ENCODE data around the gene UNC13A. TPM values are rescaled to one million over a fixed set of nuclear protein-coding genes. Genes with fewer than 3 reads are reported as not detected.

The UNC13A gene
- total RNA-seq, 1 experiment from 2014 or later, result 5.8 TPM

- POLR2A ChIA-PET (ENCODE audit: low non-redundant PET), result no interaction called here
- Histone ChIP-seq H3K27ac (ENCODE audit: low read depth, low read length, poor library complexity, severe bottlenecking) (no peak overlapping the region), H3K4me3 (ENCODE audit: low read depth, low read length, poor library complexity, severe bottlenecking) (no peak overlapping the region), H3K27me3 (replicated peaks; ENCODE audit: insufficient read depth, low read depth, low read length, poor library complexity) (no peaks in the 10 kb centered on the region), H3K36me3 (ENCODE audit: insufficient read depth, low read length, poor library complexity, severe bottlenecking) (no peaks in the 10 kb centered on the region), H3K4me1 (ENCODE audit: insufficient read depth, low read length, poor library complexity, severe bottlenecking) (no peaks in the 10 kb centered on the region), H3K9me3 (ENCODE audit: low read depth, low read length, poor library complexity, severe bottlenecking) (no peaks in the 10 kb centered on the region)
- intact Hi-C loops (cut with micrococcal nuclease; ENCODE audit: unreplicated experiment), result no loop called here
- CTCF ChIA-PET, result no interaction called here
- DNase-seq (ENCODE audit: low spot score), result no peak
- BruUV-seq (replicated peaks), result no TSS peak
- no peak for TF ChIP-seq EZH2 (IDR thresholded peaks at IDR 0.05; ENCODE audit: borderline replicate concordance, low read depth, low read length, poor library complexity, severe bottlenecking)
- no peak for TF ChIP-seq CTCF (conservative IDR thresholded peaks at IDR 0.05; ENCODE audit: low read depth, low read length)
Measured at GRCh38 chr19:17632577-17632976, 55.6 kb downstream of the UNC13A start.

- H3K27ac ChIP-seq (ENCODE audit: low read depth, low read length, poor library complexity, severe bottlenecking), result no peak overlapping the region
- intact Hi-C loops (cut with micrococcal nuclease; ENCODE audit: unreplicated experiment), result no loop called here
- no peak for TF ChIP-seq EZH2 (IDR thresholded peaks at IDR 0.05; ENCODE audit: borderline replicate concordance, low read depth, low read length, poor library complexity, severe bottlenecking)
- no peak for TF ChIP-seq CTCF (conservative IDR thresholded peaks at IDR 0.05; ENCODE audit: low read depth, low read length)
- H3K27me3 ChIP-seq (replicated peaks; ENCODE audit: insufficient read depth, low read depth, low read length, poor library complexity), result no peaks in the 10 kb centered on the region
- no peak for DNase-seq (ENCODE audit: low spot score)
- H3K9me3 ChIP-seq (ENCODE audit: low read depth, low read length, poor library complexity, severe bottlenecking), result no peaks in the 10 kb centered on the region
- BruUV-seq (replicated peaks), result no TSS peak
- H3K36me3 ChIP-seq (ENCODE audit: insufficient read depth, low read length, poor library complexity, severe bottlenecking), result no peaks in the 10 kb centered on the region
- ChIA-PET POLR2A (ENCODE audit: low non-redundant PET) (no interaction called here), CTCF (no interaction called here)
- H3K4me3 ChIP-seq (ENCODE audit: low read depth, low read length, poor library complexity, severe bottlenecking), result no peak overlapping the region
- H3K4me1 ChIP-seq (ENCODE audit: insufficient read depth, low read length, poor library complexity, severe bottlenecking), result no peaks in the 10 kb centered on the region
Measured at GRCh38 chr19:17629760-17630159, 58.4 kb downstream of the UNC13A start.

GRCh38 chr19:17627921-17628320, 60.2 kb downstream of the UNC13A start:
- CTCF ChIA-PET, result no interaction called here
- intact Hi-C loops (cut with micrococcal nuclease; ENCODE audit: unreplicated experiment), result no loop called here

More at GRCh38 chr19:17627921-17628320, 60.2 kb downstream of the UNC13A start:
- DNase-seq (ENCODE audit: low spot score), result no peak
- no peak overlapping the region for H3K27ac ChIP-seq (ENCODE audit: low read depth, low read length, poor library complexity, severe bottlenecking)
- no peak for TF ChIP-seq CTCF (conservative IDR thresholded peaks at IDR 0.05; ENCODE audit: low read depth, low read length)
- TF ChIP-seq EZH2 (IDR thresholded peaks at IDR 0.05; ENCODE audit: borderline replicate concordance, low read depth, low read length, poor library complexity, severe bottlenecking), result no peak
- H3K4me3 ChIP-seq (ENCODE audit: low read depth, low read length, poor library complexity, severe bottlenecking), result no peak overlapping the region
- H3K27me3 ChIP-seq (replicated peaks; ENCODE audit: insufficient read depth, low read depth, low read length, poor library complexity), result no peaks in the 10 kb centered on the region
- H3K4me1 ChIP-seq (ENCODE audit: insufficient read depth, low read length, poor library complexity, severe bottlenecking), result no peaks in the 10 kb centered on the region
- POLR2A ChIA-PET (ENCODE audit: low non-redundant PET), result no interaction called here
- BruUV-seq (replicated peaks), result no TSS peak
- no peaks in the 10 kb centered on the region for H3K9me3 ChIP-seq (ENCODE audit: low read depth, low read length, poor library complexity, severe bottlenecking)
- H3K36me3 ChIP-seq (ENCODE audit: insufficient read depth, low read length, poor library complexity, severe bottlenecking), result no peaks in the 10 kb centered on the region
